ENCODE data around the gene TMEM163.

The TMEM163 gene

DNA sequence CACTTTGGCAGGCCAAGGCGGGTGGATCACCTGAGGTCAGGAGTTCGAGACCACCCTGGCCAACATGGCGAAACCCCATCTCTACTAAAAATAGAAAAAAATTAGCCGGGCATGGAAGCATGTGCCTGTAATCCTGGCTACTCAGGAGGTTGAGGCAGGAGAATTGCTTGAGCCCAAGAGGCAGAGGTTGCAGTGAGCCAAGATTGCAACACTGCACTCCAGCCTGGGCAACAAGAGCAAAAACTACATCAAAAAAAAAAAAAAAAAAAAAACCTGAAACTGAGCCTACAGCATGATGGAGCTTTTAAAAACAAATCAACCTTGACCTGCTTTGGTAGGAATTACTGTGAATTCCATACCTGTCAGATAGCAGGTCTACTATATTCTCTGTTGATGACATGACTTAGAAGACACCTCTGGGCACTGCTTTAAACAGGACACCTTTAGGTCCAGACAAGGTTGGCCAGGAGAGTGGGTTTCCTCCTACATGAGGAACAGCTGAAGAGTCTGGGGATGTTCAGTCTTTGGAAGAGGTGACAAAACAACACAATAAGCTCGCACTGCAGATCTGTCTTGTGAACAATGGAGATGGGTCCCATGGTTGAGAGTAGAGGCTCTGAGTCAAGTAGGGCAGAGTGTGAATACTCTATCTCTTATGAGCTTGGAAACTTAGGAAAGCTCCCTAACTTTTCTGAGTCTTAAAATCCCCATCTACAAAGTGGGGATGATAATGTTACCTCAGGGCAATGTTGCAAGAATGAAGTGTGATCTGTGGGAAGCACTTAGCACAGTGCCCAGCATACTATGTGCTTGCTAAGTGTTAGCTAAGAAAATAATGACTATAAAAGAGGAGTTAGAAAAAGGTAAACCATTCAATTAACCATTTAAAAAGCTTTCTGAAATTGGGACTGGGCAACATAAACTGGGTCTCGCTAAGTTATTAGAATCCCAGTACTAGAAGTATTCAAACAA, 25.2 kb downstream of the TMEM163 start:
- peaks cover 30% of the 10 kb centered on the region for H3K4me1 ChIP-seq (ENCODE audit: control insufficient read depth, low read length)
- no peaks in the 10 kb centered on the region for H3K27me3 ChIP-seq (ENCODE audit: control insufficient read depth, low read length)
- no peaks in the 10 kb centered on the region for H3K9me3 ChIP-seq (ENCODE audit: control insufficient read depth, insufficient read depth, low read length)
- no peaks in the 10 kb centered on the region for H4K20me1 ChIP-seq (ENCODE audit: control insufficient read depth, insufficient read depth, low read depth, low read length)
- H3K27ac ChIP-seq (ENCODE audit: low read depth, low read length) = no peak overlapping the region
- H3K4me2 ChIP-seq (ENCODE audit: low read length) = no peak overlapping the region
- H3K4me3 ChIP-seq (ENCODE audit: low read length) = no peak overlapping the region
- no peaks in the 10 kb centered on the region for H3F3A ChIP-seq (ENCODE audit: control insufficient read depth, insufficient read depth)
- H3K79me2 ChIP-seq (ENCODE audit: control insufficient read depth, low read length) = no peaks in the 10 kb centered on the region
- H3K9me2 ChIP-seq (replicated peaks; ENCODE audit: control insufficient read depth, low read length) = no peaks in the 10 kb centered on the region
- TF ChIP-seq, protein P1, sequence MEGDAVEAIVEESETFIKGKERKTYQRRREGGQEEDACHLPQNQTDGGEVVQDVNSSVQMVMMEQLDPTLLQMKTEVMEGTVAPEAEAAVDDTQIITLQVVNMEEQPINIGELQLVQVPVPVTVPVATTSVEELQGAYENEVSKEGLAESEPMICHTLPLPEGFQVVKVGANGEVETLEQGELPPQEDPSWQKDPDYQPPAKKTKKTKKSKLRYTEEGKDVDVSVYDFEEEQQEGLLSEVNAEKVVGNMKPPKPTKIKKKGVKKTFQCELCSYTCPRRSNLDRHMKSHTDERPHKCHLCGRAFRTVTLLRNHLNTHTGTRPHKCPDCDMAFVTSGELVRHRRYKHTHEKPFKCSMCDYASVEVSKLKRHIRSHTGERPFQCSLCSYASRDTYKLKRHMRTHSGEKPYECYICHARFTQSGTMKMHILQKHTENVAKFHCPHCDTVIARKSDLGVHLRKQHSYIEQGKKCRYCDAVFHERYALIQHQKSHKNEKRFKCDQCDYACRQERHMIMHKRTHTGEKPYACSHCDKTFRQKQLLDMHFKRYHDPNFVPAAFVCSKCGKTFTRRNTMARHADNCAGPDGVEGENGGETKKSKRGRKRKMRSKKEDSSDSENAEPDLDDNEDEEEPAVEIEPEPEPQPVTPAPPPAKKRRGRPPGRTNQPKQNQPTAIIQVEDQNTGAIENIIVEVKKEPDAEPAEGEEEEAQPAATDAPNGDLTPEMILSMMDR (IDR thresholded peaks at IDR 0.05; ENCODE audit: low read depth, low read length, poor library complexity, severe bottlenecking) = no peak
- no peak for TF ChIP-seq EZH2phosphoT487 (IDR thresholded peaks at IDR 0.05; ENCODE audit: borderline replicate concordance, low read length)
- no peaks in the 10 kb centered on the region for H3K36me3 ChIP-seq (ENCODE audit: control insufficient read depth, low read length)

DNA sequence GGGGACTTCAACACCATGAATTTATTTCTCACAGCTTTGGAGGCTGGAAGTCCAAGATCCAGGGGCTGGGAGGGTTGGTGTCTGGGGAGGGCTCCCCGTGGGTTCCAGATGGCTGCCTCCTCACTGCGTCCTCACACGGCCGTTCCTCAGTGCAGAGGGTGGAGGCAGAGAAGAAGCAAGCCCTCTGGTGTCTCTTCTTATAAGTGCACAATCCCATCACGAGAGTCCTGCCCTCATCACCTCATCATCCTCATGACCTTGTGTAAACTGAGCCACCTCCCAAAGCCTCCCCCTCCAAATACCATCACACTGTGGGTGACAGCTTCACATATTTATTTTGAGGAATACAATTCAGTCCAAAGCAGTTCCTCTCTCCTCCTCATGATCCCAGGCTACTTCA, 26.3 kb downstream of the TMEM163 start:
- Histone ChIP-seq H3K4me3 (ENCODE audit: low read length) (no peak overlapping the region), H3K27ac (ENCODE audit: low read depth, low read length) (no peak overlapping the region), H3F3A (ENCODE audit: control insufficient read depth, insufficient read depth) (no peaks in the 10 kb centered on the region), H3K9me3 (ENCODE audit: control insufficient read depth, insufficient read depth, low read length) (no peaks in the 10 kb centered on the region), H3K9me2 (replicated peaks; ENCODE audit: control insufficient read depth, low read length) (no peaks in the 10 kb centered on the region), H3K79me2 (ENCODE audit: control insufficient read depth, low read length) (no peaks in the 10 kb centered on the region), H4K20me1 (ENCODE audit: control insufficient read depth, insufficient read depth, low read depth, low read length) (no peaks in the 10 kb centered on the region), H3K4me1 (ENCODE audit: control insufficient read depth, low read length) (peaks cover 30% of the 10 kb centered on the region), H3K4me2 (ENCODE audit: low read length) (peak overlapping the region; percentile 42), H3K27me3 (ENCODE audit: control insufficient read depth, low read length) (no peaks in the 10 kb centered on the region), H3K36me3 (ENCODE audit: control insufficient read depth, low read length) (no peaks in the 10 kb centered on the region)
- TF ChIP-seq EZH2phosphoT487 (IDR thresholded peaks at IDR 0.05; ENCODE audit: borderline replicate concordance, low read length) = no peak
- TF ChIP-seq, protein P1 (IDR thresholded peaks at IDR 0.05; ENCODE audit: low read depth, low read length, poor library complexity, severe bottlenecking) = peak; percentile 42

DNA sequence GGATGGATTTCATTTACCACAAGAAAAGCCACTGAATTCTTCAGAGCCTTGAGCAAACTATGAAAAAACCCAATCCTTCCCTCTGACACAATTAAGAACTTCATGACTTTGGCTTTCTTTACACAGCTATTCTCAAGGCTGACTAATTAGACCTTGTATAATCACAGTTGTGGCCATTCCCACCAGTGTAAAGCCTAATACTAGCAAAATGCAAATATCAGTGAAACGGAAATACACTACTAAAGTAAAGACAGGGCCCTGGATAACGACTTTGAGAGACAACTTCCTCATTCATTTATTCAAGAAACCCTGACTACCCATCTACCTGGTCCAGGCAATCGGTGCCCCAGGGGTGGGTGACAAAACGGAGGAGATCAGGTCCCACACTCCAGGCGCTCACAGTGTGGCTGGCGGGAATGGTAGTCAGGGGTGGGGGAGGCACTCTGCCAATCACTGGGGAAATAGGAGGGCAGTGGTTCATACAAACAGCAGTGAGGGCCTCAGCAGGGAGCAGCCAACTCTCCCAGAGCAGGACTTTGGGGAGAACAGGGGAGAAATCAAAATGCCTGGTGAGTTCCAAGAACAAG, 28.1 kb downstream of the TMEM163 start:
- peak overlapping the region; percentile 55 for H3K4me2 ChIP-seq (ENCODE audit: low read length)
- peaks cover 30% of the 10 kb centered on the region for H3K4me1 ChIP-seq (ENCODE audit: control insufficient read depth, low read length)
- no peaks in the 10 kb centered on the region for H3K9me3 ChIP-seq (ENCODE audit: control insufficient read depth, insufficient read depth, low read length)
- H3K27me3 ChIP-seq (ENCODE audit: control insufficient read depth, low read length) = no peaks in the 10 kb centered on the region
- H3K79me2 ChIP-seq (ENCODE audit: control insufficient read depth, low read length) = no peaks in the 10 kb centered on the region
- no peaks in the 10 kb centered on the region for H3K36me3 ChIP-seq (ENCODE audit: control insufficient read depth, low read length)
- H4K20me1 ChIP-seq (ENCODE audit: control insufficient read depth, insufficient read depth, low read depth, low read length) = no peaks in the 10 kb centered on the region
- no peak for TF ChIP-seq EZH2phosphoT487 (IDR thresholded peaks at IDR 0.05; ENCODE audit: borderline replicate concordance, low read length)
- TF ChIP-seq, protein P1 (IDR thresholded peaks at IDR 0.05; ENCODE audit: low read depth, low read length, poor library complexity, severe bottlenecking) = no peak
- H3F3A ChIP-seq (ENCODE audit: control insufficient read depth, insufficient read depth) = no peaks in the 10 kb centered on the region
- H3K9me2 ChIP-seq (replicated peaks; ENCODE audit: control insufficient read depth, low read length) = no peaks in the 10 kb centered on the region
- peak overlapping the region; percentile 16 for H3K27ac ChIP-seq (ENCODE audit: low read depth, low read length)
- H3K4me3 ChIP-seq (ENCODE audit: low read length) = peak overlapping the region; percentile 39

All from DOHH2 (cell line).